HepG2 (cell line): ENCODE results near the gene MED20. TPM values are rescaled to one million over a fixed set of nuclear protein-coding genes. Genes with fewer than 3 reads are reported as not detected.

Experiments
- ELF1 ChIP-seq: sonication (generic); formaldehyde crosslinking; IDR thresholded peaks from 2 replicates; pipeline ENCODE4 v1.4.0; 2020; ENCODE audit warnings: missing genetic modification reagents
- HINFP ChIP-seq: sonication (generic); formaldehyde crosslinking; IDR thresholded peaks from 2 replicates; pipeline ENCODE4 v1.4.0; 2020; ENCODE audit warnings: low read depth, mild to moderate bottlenecking, missing genetic modification reagents
- HNRNPUL1 ChIP-seq: fragments of 200-400 bp; formaldehyde crosslinking; IDR thresholded peaks from 2 replicates; pipeline ENCODE4 v1.6.1; 2017; ENCODE audit warnings: low read depth, mild to moderate bottlenecking, low read length, moderate library complexity
- MTF1 ChIP-seq: sonication (generic); formaldehyde crosslinking; IDR thresholded peaks from 2 replicates; pipeline ENCODE4 v1.5.0; 2020; ENCODE audit warnings: missing genetic modification reagents
- RFXAP ChIP-seq: sonication (generic); formaldehyde crosslinking; IDR thresholded peaks from 2 replicates; pipeline ENCODE4 v1.4.0; 2020; ENCODE audit warnings: missing genetic modification reagents, borderline replicate concordance
- SUZ12 ChIP-seq: fragments of 150-350 bp; IDR thresholded peaks from 2 replicates; pipeline ENCODE4 v1.6.1; 2014; ENCODE audit warnings: low read depth, low read length
- ZKSCAN1 ChIP-seq: fragments of 150-350 bp; IDR thresholded peaks from 2 replicates; pipeline ENCODE4 v1.6.1; 2014; ENCODE audit warnings: low read length
- ZNF282 ChIP-seq: fragments of 450-650 bp; IDR thresholded peaks from 2 replicates; pipeline ENCODE4 v1.6.1; 2018; ENCODE audit not compliant: partially characterized antibody
- ZNF574 ChIP-seq: sonication (generic); formaldehyde crosslinking; IDR thresholded peaks from 2 replicates; pipeline ENCODE4 v1.4.0; 2020; ENCODE audit warnings: missing genetic modification reagents
- ZSCAN5A ChIP-seq: sonication (generic); formaldehyde crosslinking; IDR thresholded peaks from 2 replicates; pipeline ENCODE4 v1.8.0; 2022; ENCODE audit warnings: mild to moderate bottlenecking, missing genetic modification reagents, borderline replicate concordance
- polyA plus RNA-seq, 8 experiments: library from polyadenylated mRNA; depleted of rRNA in 3 of 8; stranded (reverse) in 7 of 8; unstranded in 1 of 8; fragments of >200 nt; fragmentation: Illumina TruSeq in 4 of 8; extraction: Trizol in 4 of 8; gene quantifications; 2 replicates each; pipeline versions ENCODE4 v1.2.1 to v1.2.3, GENCODE V29; 2011 to 2016; ENCODE audit warnings: low read depth in 4 of 8, missing spikeins in 1 of 8, mixed read lengths in 1 of 8; ENCODE audit not compliant: insufficient read depth in 1 of 8
- total RNA-seq, 5 experiments: library from RNA; depleted of rRNA; stranded (reverse); fragments of >200 nt; fragmentation: Illumina TruSeq; extraction: Trizol; gene quantifications; 2 replicates each; pipeline ENCODE4 v1.2.3, GENCODE V29; 2016; ENCODE audit warnings: low read depth in 1 of 5
- TF ChIP-seq, protein P1 (sequence below): sonication (generic); formaldehyde crosslinking; IDR thresholded peaks from 2 replicates; pipeline ENCODE4; 2020; ENCODE audit warnings: missing genetic modification reagents, mild to moderate bottlenecking, borderline replicate concordance
- TF ChIP-seq, protein P2 (sequence below): sonication (generic); formaldehyde crosslinking; IDR thresholded peaks from 2 replicates; pipeline ENCODE4 v1.4.0; 2020; ENCODE audit warnings: mild to moderate bottlenecking, missing genetic modification reagents

The MED20 gene
- total and polyA plus RNA-seq, 2 of the 13 experiments (the other 11 are each of a cell fraction or from before 2014, with no cell fraction given): 28.1 to 41.1 TPM

GRCh38 chr6:41920921-41921711 lies at the start of gene MED20, which contains the start of gene BYSL (continued):
- TF ChIP-seq ZSCAN5A (CRISPR knock-in tag): peak; percentile 88; the same call in 1 of the 2 replicates
- TF ChIP-seq ZNF282: no peak
- TF ChIP-seq, protein P1, sequence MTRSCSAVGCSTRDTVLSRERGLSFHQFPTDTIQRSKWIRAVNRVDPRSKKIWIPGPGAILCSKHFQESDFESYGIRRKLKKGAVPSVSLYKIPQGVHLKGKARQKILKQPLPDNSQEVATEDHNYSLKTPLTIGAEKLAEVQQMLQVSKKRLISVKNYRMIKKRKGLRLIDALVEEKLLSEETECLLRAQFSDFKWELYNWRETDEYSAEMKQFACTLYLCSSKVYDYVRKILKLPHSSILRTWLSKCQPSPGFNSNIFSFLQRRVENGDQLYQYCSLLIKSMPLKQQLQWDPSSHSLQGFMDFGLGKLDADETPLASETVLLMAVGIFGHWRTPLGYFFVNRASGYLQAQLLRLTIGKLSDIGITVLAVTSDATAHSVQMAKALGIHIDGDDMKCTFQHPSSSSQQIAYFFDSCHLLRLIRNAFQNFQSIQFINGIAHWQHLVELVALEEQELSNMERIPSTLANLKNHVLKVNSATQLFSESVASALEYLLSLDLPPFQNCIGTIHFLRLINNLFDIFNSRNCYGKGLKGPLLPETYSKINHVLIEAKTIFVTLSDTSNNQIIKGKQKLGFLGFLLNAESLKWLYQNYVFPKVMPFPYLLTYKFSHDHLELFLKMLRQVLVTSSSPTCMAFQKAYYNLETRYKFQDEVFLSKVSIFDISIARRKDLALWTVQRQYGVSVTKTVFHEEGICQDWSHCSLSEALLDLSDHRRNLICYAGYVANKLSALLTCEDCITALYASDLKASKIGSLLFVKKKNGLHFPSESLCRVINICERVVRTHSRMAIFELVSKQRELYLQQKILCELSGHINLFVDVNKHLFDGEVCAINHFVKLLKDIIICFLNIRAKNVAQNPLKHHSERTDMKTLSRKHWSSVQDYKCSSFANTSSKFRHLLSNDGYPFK (CRISPR knock-in tag): peak; percentile 88; the same call in 1 of the 2 replicates
- no peak for TF ChIP-seq HNRNPUL1
- TF ChIP-seq, protein P2, sequence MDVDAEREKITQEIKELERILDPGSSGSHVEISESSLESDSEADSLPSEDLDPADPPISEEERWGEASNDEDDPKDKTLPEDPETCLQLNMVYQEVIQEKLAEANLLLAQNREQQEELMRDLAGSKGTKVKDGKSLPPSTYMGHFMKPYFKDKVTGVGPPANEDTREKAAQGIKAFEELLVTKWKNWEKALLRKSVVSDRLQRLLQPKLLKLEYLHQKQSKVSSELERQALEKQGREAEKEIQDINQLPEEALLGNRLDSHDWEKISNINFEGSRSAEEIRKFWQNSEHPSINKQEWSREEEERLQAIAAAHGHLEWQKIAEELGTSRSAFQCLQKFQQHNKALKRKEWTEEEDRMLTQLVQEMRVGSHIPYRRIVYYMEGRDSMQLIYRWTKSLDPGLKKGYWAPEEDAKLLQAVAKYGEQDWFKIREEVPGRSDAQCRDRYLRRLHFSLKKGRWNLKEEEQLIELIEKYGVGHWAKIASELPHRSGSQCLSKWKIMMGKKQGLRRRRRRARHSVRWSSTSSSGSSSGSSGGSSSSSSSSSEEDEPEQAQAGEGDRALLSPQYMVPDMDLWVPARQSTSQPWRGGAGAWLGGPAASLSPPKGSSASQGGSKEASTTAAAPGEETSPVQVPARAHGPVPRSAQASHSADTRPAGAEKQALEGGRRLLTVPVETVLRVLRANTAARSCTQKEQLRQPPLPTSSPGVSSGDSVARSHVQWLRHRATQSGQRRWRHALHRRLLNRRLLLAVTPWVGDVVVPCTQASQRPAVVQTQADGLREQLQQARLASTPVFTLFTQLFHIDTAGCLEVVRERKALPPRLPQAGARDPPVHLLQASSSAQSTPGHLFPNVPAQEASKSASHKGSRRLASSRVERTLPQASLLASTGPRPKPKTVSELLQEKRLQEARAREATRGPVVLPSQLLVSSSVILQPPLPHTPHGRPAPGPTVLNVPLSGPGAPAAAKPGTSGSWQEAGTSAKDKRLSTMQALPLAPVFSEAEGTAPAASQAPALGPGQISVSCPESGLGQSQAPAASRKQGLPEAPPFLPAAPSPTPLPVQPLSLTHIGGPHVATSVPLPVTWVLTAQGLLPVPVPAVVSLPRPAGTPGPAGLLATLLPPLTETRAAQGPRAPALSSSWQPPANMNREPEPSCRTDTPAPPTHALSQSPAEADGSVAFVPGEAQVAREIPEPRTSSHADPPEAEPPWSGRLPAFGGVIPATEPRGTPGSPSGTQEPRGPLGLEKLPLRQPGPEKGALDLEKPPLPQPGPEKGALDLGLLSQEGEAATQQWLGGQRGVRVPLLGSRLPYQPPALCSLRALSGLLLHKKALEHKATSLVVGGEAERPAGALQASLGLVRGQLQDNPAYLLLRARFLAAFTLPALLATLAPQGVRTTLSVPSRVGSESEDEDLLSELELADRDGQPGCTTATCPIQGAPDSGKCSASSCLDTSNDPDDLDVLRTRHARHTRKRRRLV (CRISPR knock-in tag): peak; percentile 94
- TF ChIP-seq ZNF574 (CRISPR knock-in tag): peak; percentile 99
- TF ChIP-seq ELF1 (CRISPR knock-in tag): peak; percentile 66
- no peak for TF ChIP-seq SUZ12
- TF ChIP-seq MTF1 (CRISPR knock-in tag): no peak
- TF ChIP-seq ZKSCAN1: no peak; the same call in 1 of the 2 replicates
- TF ChIP-seq RFXAP (CRISPR knock-in tag): peak; percentile 91
- TF ChIP-seq HINFP (CRISPR knock-in tag): peak; percentile 61; the same call in 1 of the 2 replicates
